GM12878 (cell line): ENCODE results near the gene ZBTB3. TPM values are rescaled to one million over a fixed set of nuclear protein-coding genes. Genes with fewer than 3 reads are reported as not detected.

Experiments used
- ATAC-seq: fragments of 200-7000 bp; cut with Tn5 transposase; 3 replicates; pipeline ENCODE4 v1.9.1; 2020; ENCODE audit warnings: mild to moderate bottlenecking, moderate library complexity
- BruUV-seq: library from RNA; stranded (reverse); fragments of 400-500 nt; replicated peaks from 2 replicates; lab custom pipeline; 2021; lab: Mats Ljungman, UMichigan
- CTCF ChIA-PET: fragments of 300-600 bp; sonication (Branson Sonifier 250); formaldehyde crosslinking; extraction: SDS; loops from one replicate; lab custom pipeline; 2021; ENCODE audit warnings: inconsistent platforms; lab: Yijun Ruan, JAX
- POLR2A ChIA-PET: fragments of 350-600 bp; formaldehyde crosslinking; extraction: SDS; loops from one replicate; lab custom pipeline; 2021; ENCODE audit warnings: inconsistent platforms; lab: Charles Lee
- RAD21 ChIA-PET: fragments of 300-600 bp; sonication (Branson Sonifier 250); formaldehyde crosslinking; loops from one replicate; lab custom pipeline; 2023; ENCODE audit warnings: antibody characterized with exemption; ENCODE audit not compliant: unreplicated experiment; lab: Charles Lee
- SMC1A ChIA-PET: fragments of 300-600 bp; sonication (Branson Sonifier 250); formaldehyde crosslinking; loops from one replicate; lab custom pipeline; 2023; ENCODE audit not compliant: unreplicated experiment, uncharacterized antibody; lab: Charles Lee
- DNase-seq: peaks from one replicate; pipeline ENCODE4 v3.0.0-alpha.2; 2011; ENCODE audit warnings: low read depth, low spot score
- FAIRE-seq: peaks from 3 replicates; lab custom pipeline; 2011; peaks lifted over from hg19 to GRCh38; lab: Jason Lieb, UNC
- H2AFZ ChIP-seq: 2 replicates; pipeline ENCODE4 v1.6.0; 2011; ENCODE audit warnings: low read depth, low read length, control low read depth; ENCODE audit not compliant: control insufficient read depth
- H3K27ac ChIP-seq: 2 replicates; pipeline ENCODE4 v1.5.1; 2011; ENCODE audit warnings: control low read depth; ENCODE audit not compliant: control insufficient read depth, insufficient read depth
- H3K27me3 ChIP-seq, 2 experiments: replicated peaks in 1 of 2; 2 replicates each; pipeline versions ENCODE4 v1.6.0 to v1.6.1; 2011; ENCODE audit warnings: low read length in 1 of 2; ENCODE audit not compliant: control insufficient read depth in 2 of 2, insufficient read depth in 2 of 2
- H3K36me3 ChIP-seq, 2 experiments: 2 replicates each; pipeline ENCODE4 v1.5.1; 2011; ENCODE audit warnings: low read length in 1 of 2; ENCODE audit not compliant: control insufficient read depth in 2 of 2, insufficient read depth in 2 of 2
- H3K4me1 ChIP-seq: 2 replicates; pipeline ENCODE4 v1.6.1; 2011; ENCODE audit warnings: mild to moderate bottlenecking, low read length, moderate library complexity, mixed read lengths; ENCODE audit not compliant: control insufficient read depth, insufficient read depth
- H3K4me2 ChIP-seq: 2 replicates; pipeline ENCODE4 v1.6.0; 2011; ENCODE audit warnings: control low read depth; ENCODE audit not compliant: control insufficient read depth, insufficient read depth
- H3K4me3 ChIP-seq: fragments of 200-600 bp; sonication (generic); 2 replicates; pipeline ENCODE4 v1.5.1; 2016
- H3K79me2 ChIP-seq: 2 replicates; pipeline ENCODE4 v1.6.0; 2011; ENCODE audit warnings: low read length; ENCODE audit not compliant: control insufficient read depth, insufficient read depth
- H3K9ac ChIP-seq: 2 replicates; pipeline ENCODE4 v1.8.0; 2011; ENCODE audit warnings: low read length, control low read depth, mixed read lengths; ENCODE audit not compliant: control insufficient read depth, insufficient read depth
- H3K9me3 ChIP-seq: replicated peaks from 3 replicates; pipeline ENCODE4 v1.5.1; 2011; ENCODE audit warnings: mild to moderate bottlenecking, low read length; ENCODE audit not compliant: control insufficient read depth, insufficient read depth
- H4K20me1 ChIP-seq: 2 replicates; pipeline ENCODE4 v1.6.0; 2011; ENCODE audit not compliant: control insufficient read depth, insufficient read depth
- CBX3 ChIP-seq: fragments of 200-600 bp; sonication (generic); IDR thresholded peaks from 2 replicates; pipeline ENCODE4 v1.6.1; 2016; ENCODE audit warnings: low read depth, borderline replicate concordance
- CUX1 ChIP-seq: IDR thresholded peaks from 2 replicates; pipeline ENCODE4 v1.6.1; 2012; ENCODE audit warnings: improper control_type of control experiment, low read depth, low read length; ENCODE audit not compliant: insufficient replicate concordance
- FOXM1 ChIP-seq: IDR thresholded peaks from 2 replicates; pipeline ENCODE4 v1.6.1; 2012; ENCODE audit warnings: low read depth, mild to moderate bottlenecking, inconsistent platforms, low read length, moderate library complexity
- JUNB ChIP-seq: IDR thresholded peaks from 2 replicates; pipeline ENCODE4 v1.6.1; 2016; ENCODE audit warnings: antibody characterized with exemption, mild to moderate bottlenecking
- MTA3 ChIP-seq: IDR thresholded peaks from 2 replicates; pipeline ENCODE4 v1.6.1; 2012; ENCODE audit warnings: low read length, inconsistent platforms, borderline replicate concordance
- NFXL1 ChIP-seq: fragments of 450-650 bp; IDR thresholded peaks from 2 replicates; pipeline ENCODE4 v1.6.1; 2017; ENCODE audit warnings: antibody characterized with exemption, mild to moderate bottlenecking, borderline replicate concordance
- PAX8 ChIP-seq: fragments of 450-650 bp; IDR thresholded peaks from 2 replicates; pipeline ENCODE4 v1.6.1; 2017; ENCODE audit warnings: mild to moderate bottlenecking, moderate library complexity
- POLR2A ChIP-seq: IDR thresholded peaks from 2 replicates; pipeline ENCODE4 v1.6.1; 2011; ENCODE audit warnings: low read depth, mild to moderate bottlenecking, low read length
- SIX5 ChIP-seq: IDR thresholded peaks from 2 replicates; pipeline ENCODE4 v1.6.1; 2011; ENCODE audit warnings: mild to moderate bottlenecking, low read depth, low read length, moderate library complexity; ENCODE audit not compliant: severe bottlenecking
- SPI1 ChIP-seq: IDR thresholded peaks from 2 replicates; pipeline ENCODE4 v1.6.1; 2011; ENCODE audit warnings: low read depth, mild to moderate bottlenecking, low read length, moderate library complexity, borderline replicate concordance; ENCODE audit not compliant: insufficient read depth
- STAT3 ChIP-seq: IDR thresholded peaks from 2 replicates; pipeline ENCODE4 v1.6.1; 2011; ENCODE audit warnings: low read depth, low read length, improper control_type of control experiment
- TCF12 ChIP-seq: IDR thresholded peaks from 2 replicates; pipeline ENCODE4 v1.6.1; 2011; ENCODE audit warnings: low read depth, mild to moderate bottlenecking, low read length
- TCF7 ChIP-seq: IDR thresholded peaks from 2 replicates; pipeline ENCODE4 v1.6.1; 2014; ENCODE audit warnings: antibody characterized with exemption, borderline replicate concordance
- ZBTB40 ChIP-seq: fragments of 450-650 bp; IDR thresholded peaks from 2 replicates; pipeline ENCODE4 v1.6.1; 2016; ENCODE audit warnings: mild to moderate bottlenecking, moderate library complexity, borderline replicate concordance
- ZNF207 ChIP-seq: fragments of 450-650 bp; IDR thresholded peaks from 2 replicates; pipeline ENCODE4 v1.6.1; 2014; ENCODE audit warnings: antibody characterized with exemption, mild to moderate bottlenecking, borderline replicate concordance
- in situ Hi-C: fragments of 300-500 bp; cut with MboI; formaldehyde crosslinking; loops from 9 replicates; pipeline ENCODE4 v1.14.3; 2018; ENCODE audit warnings: mixed read lengths
- intact Hi-C: fragments of 100-400 bp; cut with micrococcal nuclease; formaldehyde crosslinking; loops from one replicate; pipeline ENCODE4 v1.14.2; 2022; ENCODE audit not compliant: unreplicated experiment
- polyA plus RNA-seq, 11 experiments: library from polyadenylated mRNA; depleted of rRNA in 4 of 11; unstranded in 6 of 11; stranded (reverse) in 5 of 11; fragments of >200 nt; fragmentation: Nextera tagmentation in 4 of 11; fragmentation: Illumina TruSeq in 1 of 11; extraction: Ambion mirVana in 4 of 11; extraction: Trizol in 1 of 11; gene quantifications; 1 replicate in 1 of 11; 2 replicates in 10 of 11; pipeline versions ENCODE4 v1.2.1 to v1.2.3, GENCODE V29; 2011 to 2016; ENCODE audit warnings: inconsistent platforms in 2 of 11, missing spikeins in 2 of 11, low read depth in 1 of 11
- total RNA-seq, 4 experiments: library from RNA; depleted of rRNA in 3 of 4; stranded (reverse); fragments of >200 nt in 3 of 4; fragmentation: Illumina TruSeq in 1 of 4; extraction: Trizol in 1 of 4; gene quantifications; 2 replicates each; pipeline versions ENCODE4 v1.2.1 to v1.2.3, GENCODE V29; 2013 to 2021

ZBTB3 gene
- total and polyA plus RNA-seq, 10 of the 15 experiments (the other 5 are each of a cell fraction or from before 2014, with no cell fraction given), result 1.4 to 7.7 (median 4.8) TPM

- no peak for TF ChIP-seq CUX1
- TF ChIP-seq TCF12, result no peak
- TF ChIP-seq, all 136 proteins: peak for 0
Observed at GRCh38 chr11:62747475-62748160, 6.3 kb downstream of the ZBTB3 start (continued).

DNA sequence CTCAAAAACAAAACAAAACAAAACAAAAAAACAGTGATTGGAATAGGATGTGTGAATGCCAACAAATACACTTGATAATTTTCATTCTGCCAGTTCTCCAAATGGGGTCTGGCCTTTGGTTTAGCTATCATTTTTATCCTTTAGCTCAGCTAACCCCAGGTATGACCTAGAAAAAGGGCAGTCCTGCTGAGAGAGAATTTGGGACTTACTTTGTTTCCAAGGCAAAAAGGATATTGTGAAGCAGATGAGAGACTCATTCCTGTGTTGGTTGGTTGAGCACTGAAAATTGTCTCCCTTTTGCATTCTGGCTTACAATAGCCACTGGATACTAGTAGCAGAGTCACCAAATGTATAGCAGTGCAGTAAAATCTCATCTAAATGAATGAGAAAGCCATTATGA, 16.8 kb downstream of the ZBTB3 start:
- intact Hi-C loops, result no loop called here
- TF ChIP-seq JUNB, result no peak
- TF ChIP-seq PAX8, result no peak
- TF ChIP-seq SIX5, result no peak
- no peak for TF ChIP-seq MTA3
- TF ChIP-seq ZNF207, result no peak
- no peak for TF ChIP-seq CBX3
- no peak for TF ChIP-seq SPI1
- TF ChIP-seq NFXL1, result no peak
- TF ChIP-seq FOXM1, result no peak
- TF ChIP-seq TCF7, result no peak
- no peak for TF ChIP-seq STAT3
- TF ChIP-seq POLR2A, result no peak
- TF ChIP-seq ZBTB40, result no peak

More for the DNA sequence above, 16.8 kb downstream of the ZBTB3 start:
- Histone ChIP-seq H3K4me2 (no peak overlapping the region), H3K4me3 (no peak overlapping the region), H3K79me2 (peaks cover 12% of the 10 kb centered on the region), H3K36me3 (peaks cover 5 to 23% of the 10 kb centered on the region in 2 experiments), H3K4me1 (no peaks in the 10 kb centered on the region), H4K20me1 (no peaks in the 10 kb centered on the region), H3K9me3 (no peaks in the 10 kb centered on the region), H3K27me3 (no peaks in the 10 kb centered on the region), H2AFZ (no peak overlapping the region), H3K9ac (no peak overlapping the region), H3K27ac (no peak overlapping the region)
- RAD21 ChIA-PET, result no interaction called here
- BruUV-seq, result no TSS peak
- CTCF ChIA-PET, result interaction anchor here (0.9 kb wide), 1 partner anchor 49 kb away, joined by 4 read pairs; no protein-coding TSS in a partner anchor
- POLR2A ChIA-PET, result interaction anchor here (1.1 to 1.4 kb wide), 3 partner anchors 8 to 17 kb away, joined by 3 to 4 read pairs (median 3); partner anchors contain the start of gene ZBTB3
- SMC1A ChIA-PET, result no interaction called here
- DNase-seq, result no peak
- no peak for FAIRE-seq
- no peak for ATAC-seq
- in situ Hi-C loops, result no loop called here
